Bronchial smooth muscle cell (primary cell): ENCODE results near the gene MAGT1. TPM values are rescaled to one million over a fixed set of nuclear protein-coding genes. Genes with fewer than 3 reads are reported as not detected.

Source experiments
- total RNA-seq: library from RNA; depleted of rRNA; stranded (reverse); fragments of >200 nt; gene quantifications from 2 replicates; pipeline ENCODE4 v1.2.1, GENCODE V29; 2014

The MAGT1 gene
- 156 and 306 TPM in 2 replicates for total RNA-seq

GRCh38 chrX:77894921-77895886 is at the start of gene MAGT1:
TSS of gene MAGT1 (minus strand) at chrX:77895435. CDS start at chrX:77895410, 25 bp downstream.

GRCh38 chrX:77910108-77910840 is 15.0 kb upstream of the MAGT1 start, which contains the start of gene ATP7A:
TSS of gene ATP7A (plus strand) at chrX:77910693. CDS start at chrX:77971642, 60,949 bp downstream.

GRCh38 chrX:77899081-77899828 is 4.0 kb upstream of the MAGT1 start, which contains the start of gene COX7B:
TSS of gene COX7B (plus strand) at chrX:77899468. CDS start at chrX:77899554, 86 bp downstream.

GRCh38 chrX:77785486-77786364 is 109.5 kb downstream of the MAGT1 start, which contains the start of gene ATRX:
TSS of gene ATRX (minus strand) at chrX:77786216. CDS start at chrX:77786001, 215 bp downstream.

Other genes with a start within 250 kb of the MAGT1 start
- 77.3 and 99.8 TPM in 2 replicates for gene ATRX, start 109.2 kb downstream of the MAGT1 start, total RNA-seq
- gene COX7B, start 4.0 kb upstream of the MAGT1 start, total RNA-seq = 529 and 596 TPM in 2 replicates
- gene ATP7A, start 15.3 kb upstream of the MAGT1 start, total RNA-seq = 20.8 and 27.9 TPM in 2 replicates
- not detected in 2 replicates for gene PGAM4, start 74.2 kb upstream of the MAGT1 start, total RNA-seq
- 120 and 203 TPM in 2 replicates for gene PGK1, start 208.8 kb upstream of the MAGT1 start, total RNA-seq
- gene TAF9B, start 244.2 kb upstream of the MAGT1 start, total RNA-seq = 20.2 and 23.0 TPM in 2 replicates